IPS DF 6.9 (cell line): ENCODE results near the gene ASCL2.
A peak's percentile ranks its signal among the peaks of the same experiment; 100 is the strongest.

Experiments used
- DNase-seq: peaks from one replicate; pipeline ENCODE4 v3.0.0-alpha.2; 2013; ENCODE audit warnings: low read depth, low spot score
- H3K27ac ChIP-seq: one replicate; pipeline ENCODE4 v1.5.1; 2013; ENCODE audit warnings: low read length, control low read depth
- H3K27me3 ChIP-seq: 2 replicates; pipeline ENCODE4 v1.6.1; 2013; ENCODE audit warnings: mild to moderate bottlenecking, low read length; ENCODE audit not compliant: control insufficient read depth, insufficient read depth
- H3K36me3 ChIP-seq: 2 replicates; pipeline ENCODE4 v1.6.1; 2013; ENCODE audit warnings: low read length; ENCODE audit not compliant: control insufficient read depth, insufficient read depth
- H3K4me1 ChIP-seq: 2 replicates; pipeline ENCODE4 v1.6.1; 2013; ENCODE audit warnings: low read length; ENCODE audit not compliant: control insufficient read depth, insufficient read depth
- H3K4me3 ChIP-seq: 2 replicates; pipeline ENCODE4 v1.5.1; 2013; ENCODE audit warnings: mild to moderate bottlenecking, low read length
- H3K9me3 ChIP-seq: 2 replicates; pipeline ENCODE4 v1.6.1; 2013; ENCODE audit warnings: low read length, inconsistent platforms; ENCODE audit not compliant: control insufficient read depth, insufficient read depth
- WGBS: extraction: QIAGEN DNeasy Blood & Tissue Kit; methylation state at CpG from one replicate; pipeline ENCODE4 v1.1.7; 2013; ENCODE audit warnings: mixed read lengths, missing lambda C conversion rate; ENCODE audit not compliant: insufficient read length, insufficient coverage; 5-methylcytosine and 5-hydroxymethylcytosine counted together

ASCL2 gene

GRCh38 chr11:2270322-2271076, at the start of gene ASCL2:
Gene ASCL2 (minus strand): TSS chr11:2270588. CDS start chr11:2270332, 256 bp downstream.
- Histone ChIP-seq H3K9me3 (no peaks in the 10 kb centered on the region), H3K36me3 (no peaks in the 10 kb centered on the region), H3K4me1 (peaks cover 5% of the 10 kb centered on the region), H3K4me3 (peak within 1 kb of the TSS; percentile 19), H3K27ac (no peak within 1 kb of the TSS), H3K27me3 (peaks cover 40% of the 10 kb centered on the region)
- WGBS: no CpG with 5 or more reads among the region's 89 CpGs
- no peak for DNase-seq

- no CpG with 5 or more reads among the region's 10 CpGs for whole genome bisulfite sequencing
- Histone ChIP-seq H3K4me3 (no peak overlapping the region), H3K4me1 (no peaks in the 10 kb centered on the region), H3K27me3 (no peaks in the 10 kb centered on the region), H3K36me3 (no peaks in the 10 kb centered on the region), H3K9me3 (no peaks in the 10 kb centered on the region), H3K27ac (no peak overlapping the region)
- no peak for DNase-seq
These were observed 49.5 kb upstream of the ASCL2 start for GRCh38 chr11:2319791-2320472.

GRCh38 chr11:2318707-2319106, 48.3 kb upstream of the ASCL2 start:
- no CpG with 5 or more reads among the region's 7 CpGs for WGBS
- Histone ChIP-seq H3K9me3 (no peaks in the 10 kb centered on the region), H3K36me3 (no peaks in the 10 kb centered on the region), H3K27ac (no peak overlapping the region), H3K27me3 (no peaks in the 10 kb centered on the region), H3K4me1 (no peaks in the 10 kb centered on the region), H3K4me3 (no peak overlapping the region)
- no peak for DNase-seq

GRCh38 chr11:2318123-2318522, 47.7 kb upstream of the ASCL2 start:
- Histone ChIP-seq H3K4me1 (no peaks in the 10 kb centered on the region), H3K4me3 (no peak overlapping the region), H3K36me3 (no peaks in the 10 kb centered on the region), H3K27me3 (no peaks in the 10 kb centered on the region), H3K9me3 (no peaks in the 10 kb centered on the region), H3K27ac (no peak overlapping the region)
- no CpG with 5 or more reads among the region's 4 CpGs for WGBS
- DNase-seq: no peak

- no peaks in the 10 kb centered on the region for H3K4me1 ChIP-seq
- H3K27me3 ChIP-seq: no peaks in the 10 kb centered on the region
- no peaks in the 10 kb centered on the region for H3K36me3 ChIP-seq
- WGBS: no CpG with 5 or more reads among the region's 17 CpGs
- DNase-seq: no peak
- no peak overlapping the region for H3K27ac ChIP-seq
- no peak overlapping the region for H3K4me3 ChIP-seq
- no peaks in the 10 kb centered on the region for H3K9me3 ChIP-seq
These were observed 47.1 kb upstream of the ASCL2 start for GRCh38 chr11:2317354-2318050.

- no peak overlapping the region for H3K4me3 ChIP-seq
- no peak for DNase-seq
- no peaks in the 10 kb centered on the region for H3K4me1 ChIP-seq
- no peaks in the 10 kb centered on the region for H3K36me3 ChIP-seq
- no peaks in the 10 kb centered on the region for H3K27me3 ChIP-seq
- H3K27ac ChIP-seq: no peak overlapping the region
- WGBS: no CpG with 5 or more reads among the region's 3 CpGs
- no peaks in the 10 kb centered on the region for H3K9me3 ChIP-seq
These were observed 46.5 kb upstream of the ASCL2 start for GRCh38 chr11:2316963-2317244.

GRCh38 chr11:2316169-2316962, 46.0 kb upstream of the ASCL2 start:
- Histone ChIP-seq H3K27me3 (no peaks in the 10 kb centered on the region), H3K36me3 (no peaks in the 10 kb centered on the region), H3K27ac (no peak overlapping the region), H3K4me1 (no peaks in the 10 kb centered on the region), H3K4me3 (no peak overlapping the region), H3K9me3 (no peaks in the 10 kb centered on the region)
- no peak for DNase-seq
- no CpG with 5 or more reads among the region's 23 CpGs for WGBS

- no peak for DNase-seq
- no peak overlapping the region for H3K27ac ChIP-seq
- H3K4me1 ChIP-seq: no peaks in the 10 kb centered on the region
- no peaks in the 10 kb centered on the region for H3K36me3 ChIP-seq
- no peak overlapping the region for H3K4me3 ChIP-seq
- no CpG with 5 or more reads among the region's 25 CpGs for WGBS
- H3K27me3 ChIP-seq: no peaks in the 10 kb centered on the region
- no peaks in the 10 kb centered on the region for H3K9me3 ChIP-seq
These were observed 45.2 kb upstream of the ASCL2 start for GRCh38 chr11:2315395-2316168.

- Histone ChIP-seq H3K27me3 (no peaks in the 10 kb centered on the region), H3K4me1 (no peaks in the 10 kb centered on the region), H3K27ac (no peak overlapping the region), H3K36me3 (no peaks in the 10 kb centered on the region), H3K9me3 (no peaks in the 10 kb centered on the region), H3K4me3 (no peak overlapping the region)
- DNase-seq: no peak
- no CpG with 5 or more reads among the region's 16 CpGs for WGBS
These were observed 44.4 kb upstream of the ASCL2 start for GRCh38 chr11:2314525-2315394.
